GM23248 (cell line): ENCODE data around the gene SGPL1.

ENCODE experiments used
- EZH2 ChIP-seq: fragments of 200-600 bp; sonication (generic); IDR thresholded peaks from 2 replicates; pipeline ENCODE4 v1.6.1; 2018; ENCODE audit warnings: antibody characterized with exemption, mild to moderate bottlenecking; ENCODE audit not compliant: insufficient read depth, poor library complexity, severe bottlenecking
- EZH2phosphoT487 ChIP-seq: fragments of 200-600 bp; sonication (generic); IDR thresholded peaks from 2 replicates; pipeline ENCODE4 v1.6.1; 2018; ENCODE audit warnings: antibody characterized with exemption, moderate library complexity, mild to moderate bottlenecking, low read depth; ENCODE audit not compliant: insufficient read depth

- TF ChIP-seq EZH2phosphoT487 = no peak
- TF ChIP-seq EZH2 = no peak
Measured at GRCh38 chr10:70866424-70866823, 50.7 kb downstream of the SGPL1 start.
